Heart right ventricle (tissue), 16 donors: Measurements from ENCODE around the gene CPLX3. TPM values are rescaled to one million over a fixed set of nuclear protein-coding genes. Genes with fewer than 3 reads are reported as not detected.

Source experiments
- ATAC-seq, 8 donors: fragments of 200-7000 bp; cut with Tn5 transposase; one replicate each; pipeline ENCODE4 v1.9.1; 2020; ENCODE audit warnings: mild to moderate bottlenecking in 8 of 8, moderate library complexity in 8 of 8, moderate number of reproducible peaks in 1 of 8
- DNase-seq, 2 donors: peaks; one replicate each; pipeline ENCODE4 v3.0.0-alpha.2; 2020
- H3K27ac ChIP-seq, 10 donors: fragments of 200-600 bp; sonication (generic) in 2 of 10; one replicate each; pipeline versions ENCODE4 v1.5.0 to v1.8.0; 2020 to 2022; ENCODE audit warnings: mild to moderate bottlenecking in 3 of 10
- H3K27me3 ChIP-seq, 7 donors: fragments of 200-600 bp; one replicate each; pipeline ENCODE4 v1.8.0; 2021 to 2022; ENCODE audit warnings: mild to moderate bottlenecking in 2 of 7
- H3K36me3 ChIP-seq, 9 donors: fragments of 200-600 bp; sonication (generic) in 1 of 9; one replicate each; pipeline versions ENCODE4 v1.5.0 to v1.8.0; 2020 to 2022; ENCODE audit warnings: mild to moderate bottlenecking in 2 of 9
- H3K4me1 ChIP-seq, 9 donors: fragments of 200-600 bp; sonication (generic) in 1 of 9; one replicate each; pipeline versions ENCODE4 v1.5.0 to v1.8.0; 2020 to 2022; ENCODE audit warnings: mild to moderate bottlenecking in 4 of 9
- H3K4me3 ChIP-seq, 10 donors: fragments of 200-600 bp; sonication (generic) in 2 of 10; one replicate each; pipeline versions ENCODE4 v1.5.0 to v1.8.0; 2020 to 2022; ENCODE audit warnings: mild to moderate bottlenecking in 7 of 10, moderate library complexity in 2 of 10
- H3K9me3 ChIP-seq, 11 donors: fragments of 200-600 bp in 10 of 11; sonication (generic) in 2 of 11; one replicate each; pipeline versions ENCODE4 v1.5.0 to v1.8.0; 2013 to 2022; ENCODE audit warnings: mild to moderate bottlenecking in 2 of 11, control low read depth in 1 of 11, moderate library complexity in 1 of 11
- CTCF ChIP-seq, 9 donors: fragments of 200-600 bp; sonication (generic) in 2 of 9; IDR thresholded peaks; one replicate each; pipeline versions ENCODE4 v1.5.0 to v1.8.0; 2021 to 2022; ENCODE audit warnings: antibody characterized with exemption in 9 of 9, mild to moderate bottlenecking in 5 of 9, moderate library complexity in 1 of 9
- WGBS, 2 donors: extraction: QIAGEN DNeasy Blood & Tissue Kit; methylation state at CpG; one replicate each; pipeline ENCODE4 v1.1.7; 2013; ENCODE audit warnings: inconsistent platforms in 1 of 2; 5-methylcytosine and 5-hydroxymethylcytosine counted together
- intact Hi-C, 10 donors: fragments of 100-400 bp; cut with DNase I; formaldehyde crosslinking; loops; one replicate each; pipeline versions ENCODE4 v1.11.1 to v1.14.2; 2022
- microRNA-seq, 2 donors: library from miRNA; unstranded; fragments of <30 nt; microRNA quantifications; one replicate each; pipeline ENCODE4 v1.2.0, GENCODE V29; 2021
- polyA plus RNA-seq, 2 donors: library from polyadenylated mRNA; stranded (reverse); fragments of 200-250 nt; gene quantifications; one replicate each; pipeline ENCODE4 v1.2.3, GENCODE V29; 2013
- total RNA-seq, 10 donors: library from RNA; stranded (reverse); fragmentation: NEBNext Ultra II Directional in 3 of 10; extraction: Animal tissue kit (Norgen Biotek cat#: 25700) in 3 of 10; gene quantifications; one replicate each; pipeline versions ENCODE4 v1.2.1 to v1.2.4, GENCODE V29; 2021 to 2023
- donor health status: Arrhythmogenic right ventricular cardiomyopathy.
- donor health status: ischemic (EF 13 %, LVEDD 7.1; RV severe dilation, severe dysfunction).
- donor health status: healthy with polysubstance abuse.
- donor health status: DM: no; HTN: yes; CAD: no.
- donor health status: DM: no; HTN: no; CAD: no.
- donor health status: ischemic (EF 25% LVEDD 6.9; RV normal size, moderate dysfunction).
- donor health status: ischemic (EF 25% LVEDD 5.7; RV mildly dilated, moderate dysfunction).
- donor health status: healthy.
- donor health status: DM: yes; HTN: yes; CAD: no.
- donor health status: Ischemic cardiomyopathy.
- donor health status: ischemic (EF 35%, LVEDD 5.7; RV mildly dilated, moderate dysfunction).
- donor health status: nonischemic (EF 11% LVEDD 7.7; RV severe dilation, severe dysfunction).
- donor health status: DM: yes; HTN: yes; CAD: no.
- donor health status: PGD.
- donor health status: ischemic (EF 29% LVEDD 5.4; RV normal size, mild dysfunction).
- donor health status: nonischemic (EF 23%, LVEDD 6.1; RV moderate dilation, normal function).

The CPLX3 gene
- total and polyA plus RNA-seq, 12 donors = 0.04 to 14.6 (median 1.3) TPM; not detected in 1

DNA sequence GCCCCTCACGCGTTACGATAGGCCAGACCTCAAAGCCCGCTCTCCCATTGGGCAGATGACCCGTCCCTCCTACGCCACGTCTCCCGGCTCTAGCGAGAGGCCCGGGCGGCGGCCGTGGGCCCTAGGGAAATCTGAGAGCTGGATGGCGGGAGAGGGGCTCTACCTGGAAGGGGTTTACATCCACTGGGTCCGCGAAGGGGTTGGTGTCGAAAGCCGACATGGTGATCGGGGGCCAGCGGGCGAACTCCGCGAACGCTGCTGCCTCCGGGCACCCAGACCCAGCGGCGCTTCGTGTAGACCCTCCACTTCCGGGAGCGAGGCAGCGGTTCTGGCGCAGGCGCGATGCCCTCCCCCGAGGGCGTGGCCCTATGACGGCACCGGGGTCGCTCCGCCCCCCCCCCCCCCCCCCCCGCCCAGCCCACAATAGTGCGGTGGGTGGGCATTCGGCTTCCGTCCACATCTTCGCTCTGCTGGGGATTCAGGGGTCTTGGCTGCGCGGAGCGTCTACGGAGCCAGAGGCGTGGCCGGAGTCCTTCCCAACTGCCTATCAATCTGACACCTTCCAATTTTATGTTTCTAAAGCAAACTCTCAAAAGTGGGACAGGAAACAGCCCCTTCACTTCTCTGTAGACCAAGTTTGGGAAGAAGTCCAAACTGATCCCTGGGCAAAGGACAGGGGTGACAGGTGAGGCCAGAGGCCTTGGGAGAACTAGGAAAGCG, 46.8 kb downstream of the CPLX3 start, which contains the start of gene SCAMP2:
SCAMP2 (minus strand) TSS at position 330 of the 720 bp plus-strand sequence; CDS start at position 220, 110 bp downstream.
- intact Hi-C loops = no loop called here
- WGBS, 2 donors = 0 to 1% methylated on average over 41 to 51 of the region's 52 CpGs
- Histone ChIP-seq H3K4me1 (peaks cover 12 to 53% (median 50%) of the 10 kb centered on the region in 9 donors), H3K4me3 (peak within 1 kb of the TSS; percentile 57 to 94 (median 68)), H3K36me3 (peaks cover 0 to 7% (median 0%) of the 10 kb centered on the region in 9 donors), H3K9me3 (no peaks in the 10 kb centered on the region), H3K27ac (peak within 1 kb of the TSS; percentile 62 to 97 (median 94)), H3K27me3 (no peaks in the 10 kb centered on the region)
- ATAC-seq = peak; percentile 94 to 97 (median 96)
- peak; percentile 93 to 96 for DNase-seq
- no peak for TF ChIP-seq CTCF (IDR thresholded peaks at IDR 0.05)

- no peaks in the 10 kb centered on the region for H3K27me3 ChIP-seq
- peaks cover 12 to 46% (median 43%) of the 10 kb centered on the region in 9 donors for H3K4me1 ChIP-seq
- DNase-seq = peak in 1 of 2 donors; percentile 26
- peaks cover 0 to under 1% (median 0%) of the 10 kb centered on the region in 9 donors for H3K36me3 ChIP-seq
- intact Hi-C loops = no loop called here
- 36 to 38% methylated on average over 16 of the region's 16 CpGs for WGBS, 2 donors
- ATAC-seq = peak in 4 of 8 donors; percentile 2 to 29 (median 16)
- H3K27ac ChIP-seq = peak overlapping the region; percentile 62 to 97 (median 94)
- H3K9me3 ChIP-seq = no peaks in the 10 kb centered on the region
- TF ChIP-seq CTCF (IDR thresholded peaks at IDR 0.05) = no peak
- H3K4me3 ChIP-seq = peak overlapping the region; percentile 57 to 94 (median 68)
Measured at GRCh38 chr15:74873756-74874424, 47.5 kb downstream of the CPLX3 start.

- intact Hi-C loops = no loop called here
- Histone ChIP-seq H3K4me1 (peaks cover 0 to 8% (median 5%) of the 10 kb centered on the region in 9 donors), H3K36me3 (no peaks in the 10 kb centered on the region), H3K27me3 (no peaks in the 10 kb centered on the region), H3K27ac (no peak overlapping the region), H3K4me3 (no peak overlapping the region), H3K9me3 (no peaks in the 10 kb centered on the region)
- ATAC-seq (no peak), DNase-seq (no peak)
- no peak for TF ChIP-seq CTCF (IDR thresholded peaks at IDR 0.05)
- 81 to 89% methylated on average over 4 of the region's 4 CpGs for WGBS, 2 donors
Measured at GRCh38 chr15:74878273-74878672, 51.8 kb downstream of the CPLX3 start.

Small RNA genes lying within 50 kb of the gene (microRNA-seq; reads per million reads assigned to microRNA genes)
- 0 reads per million in 2 donors for gene MIR4513
- gene MIR6882 = 1.8 to 3.6 reads per million in 2 donors

Other genes starting within 250 kb of the CPLX3 start
- 10 to 100 TPM; 40.2 to 52.1 (median 45.2) TPM for gene CLK3, start 210.8 kb upstream of the CPLX3 start, total RNA-seq
- 10 to 100 TPM; 27.7 to 73.6 TPM for gene CLK3, start 210.8 kb upstream of the CPLX3 start, polyA plus RNA-seq
- 10 to 100 TPM; 14.4 to 18.1 (median 15.8) TPM for gene EDC3, start 130.6 kb upstream of the CPLX3 start, total RNA-seq
- gene EDC3, start 130.6 kb upstream of the CPLX3 start, polyA plus RNA-seq = 10 to 100 TPM; 10.4 to 11.9 TPM
- under 1 TPM in 6 of 10 donors, not detected in 4; 0.13 to 0.53 (median 0.42) TPM for gene CYP1A1, start 101.1 kb upstream of the CPLX3 start, total RNA-seq
- gene CYP1A1, start 101.1 kb upstream of the CPLX3 start, polyA plus RNA-seq = under 1 TPM; 0.20 to 0.88 TPM
- under 1 TPM in 1 of 10 donors, not detected in 9; 0.11 TPM for gene CYP1A2, start 77.8 kb upstream of the CPLX3 start, total RNA-seq
- not detected for gene CYP1A2, start 77.8 kb upstream of the CPLX3 start, polyA plus RNA-seq
- gene CSK, start 44.5 kb upstream of the CPLX3 start, total RNA-seq = 10 to 100 TPM; 20.3 to 48.6 (median 24.8) TPM
- 10 to 100 TPM; 19.7 to 35.2 TPM for gene CSK, start 44.5 kb upstream of the CPLX3 start, polyA plus RNA-seq
- 10 to 100 TPM in 4 of 10 donors, 1 to 10 TPM in 6; 6.3 to 47.4 (median 9.0) TPM for gene LMAN1L, start 13.8 kb upstream of the CPLX3 start, total RNA-seq
- 10 to 100 TPM in 1 of 2 donors, under 1 TPM in 1; 0.03 to 18.4 TPM for gene LMAN1L, start 13.8 kb upstream of the CPLX3 start, polyA plus RNA-seq
- 10 to 100 TPM; 21.3 to 44.0 (median 24.7) TPM for gene ULK3, start 16.5 kb downstream of the CPLX3 start, total RNA-seq
- gene ULK3, start 16.5 kb downstream of the CPLX3 start, polyA plus RNA-seq = 10 to 100 TPM; 22.5 to 56.3 TPM
- gene SCAMP2, start 46.7 kb downstream of the CPLX3 start, total RNA-seq = 10 to 100 TPM; 28.0 to 64.3 (median 39.1) TPM
- 10 to 100 TPM; 30.9 to 76.7 TPM for gene SCAMP2, start 46.7 kb downstream of the CPLX3 start, polyA plus RNA-seq
- gene MPI, start 63.4 kb downstream of the CPLX3 start, total RNA-seq = 10 to 100 TPM; 39.3 to 86.4 (median 57.4) TPM
- 10 to 100 TPM; 24.4 to 34.3 TPM for gene MPI, start 63.4 kb downstream of the CPLX3 start, polyA plus RNA-seq
- gene FAM219B, start 80.2 kb downstream of the CPLX3 start, total RNA-seq = 100 to 1,000 TPM in 4 of 10 donors, 10 to 100 TPM in 6; 73.1 to 159 (median 98.7) TPM
- 10 to 100 TPM; 27.1 to 51.1 TPM for gene FAM219B, start 80.2 kb downstream of the CPLX3 start, polyA plus RNA-seq
- 1,000 to 10,000 TPM in 9 of 10 donors, 100 to 1,000 TPM in 1; 894 to 1,717 (median 1,286) TPM for gene COX5A, start 111.4 kb downstream of the CPLX3 start, total RNA-seq
- gene COX5A, start 111.4 kb downstream of the CPLX3 start, polyA plus RNA-seq = 1,000 to 10,000 TPM; 1,114 to 1,728 TPM
- gene RPP25, start 130.1 kb downstream of the CPLX3 start, total RNA-seq = 1 to 10 TPM in 7 of 10 donors, under 1 TPM in 3; 0.83 to 3.0 (median 1.3) TPM
- gene RPP25, start 130.1 kb downstream of the CPLX3 start, polyA plus RNA-seq = 1 to 10 TPM; 1.8 to 4.6 TPM
- gene SCAMP5, start 168.9 kb downstream of the CPLX3 start, total RNA-seq = 1 to 10 TPM in 9 of 10 donors, under 1 TPM in 1; 0.55 to 7.5 (median 3.8) TPM
- gene SCAMP5, start 168.9 kb downstream of the CPLX3 start, polyA plus RNA-seq = 1 to 10 TPM in 1 of 2 donors, under 1 TPM in 1; 0.73 to 5.3 TPM
- 10 to 100 TPM in 1 of 10 donors, 1 to 10 TPM in 9; 3.6 to 11.0 (median 5.8) TPM for gene PPCDC, start 197.0 kb downstream of the CPLX3 start, total RNA-seq
- gene PPCDC, start 197.0 kb downstream of the CPLX3 start, polyA plus RNA-seq = 10 to 100 TPM in 1 of 2 donors, 1 to 10 TPM in 1; 9.9 to 14.6 TPM